ENCODE data around the gene FFAR1.
A peak's percentile ranks its signal among the peaks of the same experiment; 100 is the strongest.
"Not testable (repeated sequence)": the region's sequence is repeated elsewhere in the genome, so short reads cannot be mapped to it uniquely, and the experiment has no call there.

The FFAR1 gene

DNA sequence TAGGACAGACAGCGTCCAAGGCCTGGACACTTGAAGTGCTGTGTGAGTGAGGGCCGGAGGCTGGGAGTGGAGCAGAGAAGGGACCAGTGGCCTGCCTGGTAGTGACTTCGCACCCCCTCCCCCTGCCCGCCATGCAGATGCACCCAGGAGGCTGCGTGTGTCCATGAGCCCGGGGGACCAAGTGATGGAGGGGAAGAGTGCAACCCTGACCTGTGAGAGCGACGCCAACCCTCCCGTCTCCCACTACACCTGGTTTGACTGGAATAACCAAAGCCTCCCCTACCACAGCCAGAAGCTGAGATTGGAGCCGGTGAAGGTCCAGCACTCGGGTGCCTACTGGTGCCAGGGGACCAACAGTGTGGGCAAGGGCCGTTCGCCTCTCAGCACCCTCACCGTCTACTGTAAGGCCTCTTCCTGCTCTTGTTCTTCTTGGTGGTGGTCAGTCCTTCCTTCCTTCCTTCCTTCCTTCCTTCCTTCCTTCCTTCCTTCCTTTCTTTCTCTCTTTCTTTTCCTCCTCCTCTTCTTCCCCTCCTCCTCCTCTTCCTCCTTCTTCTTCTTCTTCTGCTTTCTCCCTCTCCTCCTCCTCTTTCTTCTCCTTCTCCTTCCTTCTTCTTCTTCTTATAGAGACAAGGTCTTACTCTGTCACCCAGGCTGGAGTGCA lies 6.0 kb upstream of the FFAR1 start:
- no peak for DNase-seq (ENCODE audit: low read depth in 2 of 2, low spot score in 1 of 2)

DNA sequence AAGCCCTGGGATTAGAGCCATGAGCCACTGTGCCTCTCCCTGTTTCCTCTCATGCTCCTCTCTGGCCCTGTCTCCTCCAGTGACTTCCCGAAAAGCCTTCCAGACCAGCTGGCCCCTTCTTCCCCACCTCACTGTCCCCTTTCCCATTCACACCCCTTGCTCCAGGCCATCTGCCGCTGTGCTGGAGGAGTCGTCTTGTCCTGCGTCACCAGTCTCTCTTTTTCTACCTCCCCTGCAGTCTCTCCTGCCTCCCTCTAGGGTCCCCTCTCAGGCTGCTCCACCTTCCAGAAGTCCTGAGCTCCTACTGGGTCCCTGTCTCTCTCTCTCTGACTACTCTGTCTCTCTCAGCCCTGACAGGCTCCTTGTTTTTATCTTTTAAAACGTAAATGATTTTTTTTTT lies 5.3 kb upstream of the FFAR1 start:
- no peak for DNase-seq (ENCODE audit: low read depth in 2 of 2, low spot score in 1 of 2)

DNA sequence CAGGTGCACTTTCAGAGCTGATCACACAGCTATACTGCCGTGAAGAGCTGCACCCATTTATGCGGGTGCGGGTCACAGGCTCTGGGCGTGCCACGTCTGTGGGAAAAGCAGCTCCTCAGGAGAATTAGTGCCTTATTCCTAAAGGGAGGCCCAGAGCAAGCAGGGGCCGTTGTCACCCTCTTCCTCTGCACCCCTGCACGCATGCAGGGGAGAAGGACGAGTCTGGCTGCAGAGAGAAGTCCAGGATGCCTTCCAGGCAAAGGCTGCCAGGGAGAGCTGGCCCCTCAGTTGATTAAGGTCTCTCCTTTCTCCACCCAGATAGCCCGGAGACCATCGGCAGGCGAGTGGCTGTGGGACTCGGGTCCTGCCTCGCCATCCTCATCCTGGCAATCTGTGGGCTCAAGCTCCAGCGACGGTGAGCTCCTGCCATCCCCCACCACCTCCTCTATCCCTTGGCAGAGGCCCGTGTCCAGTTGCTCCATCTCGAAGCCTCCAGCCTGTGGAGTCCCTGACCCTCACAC lies 3.1 kb upstream of the FFAR1 start:
- DNase-seq (ENCODE audit: low read depth in 2 of 2, low spot score in 1 of 2), result no peak

DNA sequence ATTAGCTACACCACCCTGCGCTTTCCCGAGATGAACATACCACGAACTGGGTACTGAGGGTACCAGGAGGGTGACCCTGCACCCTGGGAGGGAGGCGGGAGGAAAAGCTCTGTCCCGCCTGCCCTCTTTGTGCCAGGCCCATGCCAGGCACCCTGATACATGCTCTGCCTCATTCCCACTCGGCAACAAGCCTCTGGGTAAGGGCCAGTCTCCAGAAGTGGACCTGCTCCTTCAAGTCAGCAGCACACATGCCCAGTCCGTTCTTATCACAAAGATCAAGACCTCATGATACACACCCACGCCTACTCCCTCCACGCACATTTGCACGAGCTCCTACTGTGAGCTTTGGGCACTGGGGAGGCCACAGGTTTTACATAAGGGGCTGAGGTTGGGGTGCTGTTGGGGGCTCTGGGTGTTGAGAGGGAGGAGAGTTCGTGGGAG lies 2.0 kb upstream of the FFAR1 start:
- no peak for DNase-seq (ENCODE audit: low read depth in 2 of 2, low spot score in 1 of 2)

DNA sequence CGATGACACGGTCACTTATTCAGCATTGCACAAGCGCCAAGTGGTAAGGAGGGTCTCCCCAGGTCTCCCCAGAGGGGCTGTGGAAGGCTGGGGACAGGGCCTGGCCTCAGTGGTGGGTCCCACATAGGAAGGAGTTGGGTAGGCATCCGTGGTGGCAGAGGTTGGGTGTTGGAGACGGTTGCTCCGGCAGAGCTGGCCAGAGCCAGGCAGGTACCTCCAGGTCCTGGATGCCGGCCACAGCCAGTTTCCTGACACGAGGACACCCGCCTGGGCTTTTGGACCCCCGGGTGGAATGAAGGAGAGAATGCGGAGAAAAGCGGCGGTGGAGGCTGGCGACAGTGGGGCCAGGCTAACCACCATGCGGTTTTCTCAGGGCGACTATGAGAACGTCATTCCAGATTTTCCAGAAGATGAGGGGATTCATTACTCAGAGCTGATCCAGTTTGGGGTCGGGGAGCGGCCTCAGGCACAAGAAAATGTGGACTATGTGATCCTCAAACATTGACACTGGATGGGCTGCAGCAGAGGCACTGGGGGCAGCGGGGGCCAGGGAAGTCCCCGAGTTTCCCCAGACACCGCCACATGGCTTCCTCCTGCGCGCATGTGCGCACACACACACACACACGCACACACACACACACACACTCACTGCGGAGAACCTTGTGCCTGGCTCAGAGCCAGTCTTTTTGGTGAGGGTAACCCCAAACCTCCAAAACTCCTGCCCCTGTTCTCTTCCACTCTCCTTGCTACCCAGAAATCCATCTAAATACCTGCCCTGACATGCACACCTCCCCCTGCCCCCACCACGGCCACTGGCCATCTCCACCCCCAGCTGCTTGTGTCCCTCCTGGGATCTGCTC lies 1.3 kb upstream of the FFAR1 start:
- DNase-seq (ENCODE audit: low read depth in 2 of 2, low spot score in 1 of 2), result peak; percentile 10 to 51

DNA sequence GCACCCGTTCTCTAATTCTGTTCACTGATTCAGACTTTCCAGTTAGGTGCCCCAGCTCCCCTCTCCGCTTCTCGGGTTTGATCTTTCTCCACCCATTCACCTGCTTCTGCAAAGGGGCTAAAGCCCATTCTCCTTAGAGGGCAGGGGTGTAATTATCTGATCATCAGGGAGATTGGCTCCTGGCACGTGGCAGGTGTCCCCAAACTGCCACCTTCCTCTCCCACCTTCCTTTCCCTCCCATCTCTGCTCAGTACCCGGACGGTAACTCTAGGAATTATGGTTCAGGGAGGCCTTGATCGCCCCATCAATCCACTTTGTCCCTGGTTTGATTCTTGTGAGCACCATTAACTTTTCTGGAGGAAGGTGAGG lies 212 bp downstream of the FFAR1 start:
- DNase-seq (ENCODE audit: low read depth in 2 of 2, low spot score in 1 of 2), result no peak

DNA sequence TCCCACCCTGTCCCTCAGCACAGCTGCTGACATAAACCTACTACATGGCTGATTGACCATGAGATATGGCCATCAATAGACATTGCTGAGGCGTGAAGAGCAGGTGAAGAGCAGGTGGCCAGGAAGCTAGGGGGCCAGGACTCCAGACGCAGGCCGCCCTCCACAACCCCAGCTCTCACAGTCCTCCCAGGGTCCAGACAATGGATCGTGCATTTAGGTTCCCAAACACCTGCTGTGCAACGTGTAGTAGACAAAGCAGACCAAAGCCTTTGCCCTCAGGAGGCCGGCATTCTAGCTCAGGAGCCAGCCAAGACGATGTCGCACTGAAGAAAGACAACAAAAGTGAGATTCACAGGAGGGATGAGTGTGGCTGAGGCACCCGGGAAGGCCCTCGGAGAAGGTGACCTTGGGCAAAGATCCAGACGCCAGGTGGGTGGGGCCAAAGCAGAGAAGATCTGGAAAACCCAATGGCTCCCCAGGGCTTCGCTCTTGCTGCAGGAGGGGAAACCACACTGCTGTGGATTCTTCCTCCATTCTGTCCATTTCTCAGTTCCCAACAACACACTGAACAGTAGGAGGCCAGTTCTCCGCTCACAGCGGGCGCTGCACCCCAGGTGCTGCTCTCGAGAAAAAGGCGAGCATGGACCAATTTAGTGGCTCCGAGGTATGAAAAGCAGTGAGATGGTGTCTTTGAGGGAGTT lies 1.4 kb downstream of the FFAR1 start:
- DNase-seq (ENCODE audit: low read depth in 2 of 2, low spot score in 1 of 2), result no peak

DNA sequence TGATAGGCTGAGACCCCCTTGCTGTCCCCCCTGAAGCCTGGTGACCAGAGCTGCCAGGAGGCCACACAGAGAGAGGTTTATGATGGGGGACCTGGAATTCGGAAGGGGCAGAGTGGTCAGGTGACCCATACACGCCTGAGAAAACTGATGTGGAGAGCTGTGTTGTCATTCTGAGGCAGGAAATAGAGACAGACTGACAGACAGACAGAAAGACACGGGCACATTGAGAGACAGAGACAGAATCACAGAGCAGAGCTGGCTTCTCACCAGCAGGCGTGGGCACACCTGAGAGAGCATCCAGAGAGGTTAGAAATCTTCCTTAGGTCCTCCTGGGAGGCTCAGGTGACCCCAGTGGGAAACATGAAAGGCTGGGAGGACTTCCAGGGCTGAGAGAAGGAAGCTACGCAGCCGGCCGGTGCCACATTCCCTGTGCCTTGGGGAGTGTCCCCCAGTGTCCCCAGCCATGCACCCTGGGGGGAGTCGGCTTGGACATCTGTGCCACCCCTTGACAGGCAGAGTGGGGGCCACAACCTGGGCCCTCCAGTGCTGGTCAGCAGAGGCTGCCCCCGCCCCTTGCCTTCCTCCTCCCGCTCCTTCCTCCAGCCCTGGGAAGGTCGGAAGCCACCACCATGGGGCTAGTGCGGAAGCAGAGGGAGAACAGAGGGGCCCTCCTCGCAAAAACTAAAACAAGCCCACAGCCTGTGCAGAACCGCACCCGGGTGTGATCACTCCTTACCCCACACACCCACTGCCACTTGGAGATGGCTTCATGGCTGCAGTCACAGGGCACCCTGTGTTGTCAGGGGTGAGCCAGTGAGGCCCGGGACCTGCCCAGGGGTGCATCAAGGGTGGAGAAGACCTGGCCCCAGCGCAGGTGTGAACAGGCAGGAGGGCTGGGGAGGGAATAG lies 2.2 kb downstream of the FFAR1 start:
- DNase-seq (ENCODE audit: low read depth in 2 of 2, low spot score in 1 of 2), result no peak

DNA sequence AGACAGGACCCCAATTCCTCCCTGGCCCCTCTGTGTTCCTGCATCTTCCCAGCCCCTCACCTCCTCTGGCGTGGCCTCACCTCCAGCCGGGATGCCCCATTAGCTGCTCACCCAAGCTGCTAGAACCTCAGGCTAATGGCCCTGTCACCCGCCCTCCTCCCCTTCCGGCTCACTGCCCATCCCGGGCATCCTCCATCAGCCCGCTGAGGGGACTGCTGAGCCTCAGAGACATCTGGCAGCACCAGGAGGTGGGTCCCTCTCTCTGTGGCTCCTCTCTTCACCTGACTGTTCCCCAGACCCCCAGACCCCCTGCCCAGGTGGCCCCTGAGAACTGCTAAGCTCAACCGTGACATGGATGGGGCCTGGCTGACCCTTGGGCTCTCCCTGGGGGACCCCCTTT lies 2.9 kb downstream of the FFAR1 start:
- DNase-seq (ENCODE audit: low read depth in 2 of 2, low spot score in 1 of 2), result no peak

DNA sequence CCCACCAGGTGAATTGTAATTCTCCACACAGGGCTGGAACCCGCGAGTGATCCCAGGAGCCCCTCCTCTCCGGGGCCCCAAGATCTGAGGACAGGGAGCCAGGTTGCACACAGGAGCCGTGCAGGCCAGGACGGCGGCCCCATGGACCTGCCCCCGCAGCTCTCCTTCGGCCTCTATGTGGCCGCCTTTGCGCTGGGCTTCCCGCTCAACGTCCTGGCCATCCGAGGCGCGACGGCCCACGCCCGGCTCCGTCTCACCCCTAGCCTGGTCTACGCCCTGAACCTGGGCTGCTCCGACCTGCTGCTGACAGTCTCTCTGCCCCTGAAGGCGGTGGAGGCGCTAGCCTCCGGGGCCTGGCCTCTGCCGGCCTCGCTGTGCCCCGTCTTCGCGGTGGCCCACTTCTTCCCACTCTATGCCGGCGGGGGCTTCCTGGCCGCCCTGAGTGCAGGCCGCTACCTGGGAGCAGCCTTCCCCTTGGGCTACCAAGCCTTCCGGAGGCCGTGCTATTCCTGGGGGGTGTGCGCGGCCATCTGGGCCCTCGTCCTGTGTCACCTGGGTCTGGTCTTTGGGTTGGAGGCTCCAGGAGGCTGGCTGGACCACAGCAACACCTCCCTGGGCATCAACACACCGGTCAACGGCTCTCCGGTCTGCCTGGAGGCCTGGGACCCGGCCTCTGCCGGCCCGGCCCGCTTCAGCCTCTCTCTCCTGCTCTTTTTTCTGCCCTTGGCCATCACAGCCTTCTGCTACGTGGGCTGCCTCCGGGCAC lies 3.9 kb downstream of the FFAR1 start:
- no peak for DNase-seq (ENCODE audit: low read depth in 2 of 2, low spot score in 1 of 2)

DNA sequence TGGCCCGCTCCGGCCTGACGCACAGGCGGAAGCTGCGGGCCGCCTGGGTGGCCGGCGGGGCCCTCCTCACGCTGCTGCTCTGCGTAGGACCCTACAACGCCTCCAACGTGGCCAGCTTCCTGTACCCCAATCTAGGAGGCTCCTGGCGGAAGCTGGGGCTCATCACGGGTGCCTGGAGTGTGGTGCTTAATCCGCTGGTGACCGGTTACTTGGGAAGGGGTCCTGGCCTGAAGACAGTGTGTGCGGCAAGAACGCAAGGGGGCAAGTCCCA lies 4.4 kb downstream of the FFAR1 start:
- no peak for DNase-seq (ENCODE audit: low read depth in 2 of 2, low spot score in 1 of 2)

DNA sequence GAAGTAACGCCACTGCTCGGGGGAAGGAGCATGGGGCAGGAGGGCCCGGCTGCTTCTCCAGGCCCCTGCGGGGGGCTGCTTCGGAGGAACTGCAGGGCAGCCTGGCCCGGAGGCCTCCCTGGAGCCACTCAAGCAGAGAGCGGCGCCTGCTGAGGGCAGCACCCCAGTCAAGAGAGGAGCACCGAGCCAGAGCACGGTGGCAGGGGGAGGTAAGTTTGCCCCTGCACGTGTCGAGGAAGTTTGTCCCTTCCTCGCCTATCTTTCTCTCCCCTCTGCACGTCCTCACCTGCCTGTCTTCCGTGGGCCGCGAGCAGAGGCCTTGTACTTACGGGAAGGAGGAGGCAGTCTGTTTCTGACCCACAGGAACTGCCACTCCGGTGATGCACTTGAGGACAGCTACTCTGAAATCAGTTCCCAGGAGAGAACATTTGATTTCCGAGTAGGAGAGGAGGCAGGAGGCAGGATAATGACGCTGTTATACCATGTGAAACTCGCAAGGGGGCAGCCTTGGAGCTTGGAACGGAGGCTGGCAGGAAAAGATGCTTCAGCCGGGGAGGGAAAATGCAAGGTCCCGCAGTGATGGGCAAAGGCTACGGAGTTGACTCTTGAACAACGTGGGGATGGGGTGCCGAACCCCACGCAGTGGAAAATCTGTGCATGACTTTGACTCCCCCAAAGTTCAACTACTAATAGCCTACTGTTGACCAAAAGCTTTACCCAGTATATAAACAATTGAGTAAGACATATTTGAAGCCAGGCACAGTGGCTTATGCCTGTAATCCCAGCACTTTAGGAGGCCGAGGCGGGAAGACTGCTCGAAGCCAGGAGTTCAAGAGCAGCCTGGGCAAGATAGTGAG lies 5.0 kb downstream of the FFAR1 start:
- DNase-seq (ENCODE audit: low read depth in 2 of 2, low spot score in 1 of 2), result peak; percentile 38 to 44

DNA sequence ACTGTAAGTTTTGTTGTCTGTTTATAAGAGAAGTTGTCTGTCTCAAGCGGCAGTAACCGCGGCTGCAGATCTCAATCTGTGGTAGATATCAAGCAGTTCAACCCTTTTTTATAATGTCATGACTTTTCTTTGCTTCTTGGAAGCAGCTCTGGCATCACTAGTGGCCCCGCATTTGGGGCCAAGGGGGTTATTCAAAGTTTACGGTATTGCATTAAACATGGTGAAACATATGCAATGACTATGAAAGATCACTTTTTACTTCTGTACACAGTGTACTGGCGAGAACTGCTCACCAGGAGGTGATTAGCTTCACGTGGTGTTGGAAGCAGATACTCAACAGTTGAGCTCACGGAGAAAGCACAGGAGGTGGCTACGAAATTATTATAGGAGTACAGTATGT lies 5.9 kb downstream of the FFAR1 start:
- DNase-seq (ENCODE audit: low read depth in 2 of 2, low spot score in 1 of 2), result no peak

DNA sequence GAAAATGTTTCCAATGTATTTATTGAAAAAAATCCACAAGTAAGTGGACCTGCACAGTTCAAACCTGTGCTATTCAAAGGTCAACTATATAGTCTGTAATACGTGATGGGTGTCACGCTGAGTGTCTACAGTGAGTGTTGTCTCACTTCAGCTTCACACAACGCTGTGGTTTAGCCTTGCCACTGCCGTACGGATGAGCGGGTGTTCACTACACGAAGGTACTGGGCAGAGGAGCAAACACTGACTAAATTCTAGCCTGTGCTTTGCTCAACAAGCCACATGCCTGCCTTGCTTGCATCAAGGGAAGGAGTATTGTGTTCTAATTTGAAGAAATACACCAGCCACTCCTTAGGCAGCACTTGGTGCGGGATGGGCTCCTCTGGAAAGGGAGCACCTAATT lies 7.2 kb downstream of the FFAR1 start:
- no peak for DNase-seq (ENCODE audit: low read depth in 2 of 2, low spot score in 1 of 2)

DNA sequence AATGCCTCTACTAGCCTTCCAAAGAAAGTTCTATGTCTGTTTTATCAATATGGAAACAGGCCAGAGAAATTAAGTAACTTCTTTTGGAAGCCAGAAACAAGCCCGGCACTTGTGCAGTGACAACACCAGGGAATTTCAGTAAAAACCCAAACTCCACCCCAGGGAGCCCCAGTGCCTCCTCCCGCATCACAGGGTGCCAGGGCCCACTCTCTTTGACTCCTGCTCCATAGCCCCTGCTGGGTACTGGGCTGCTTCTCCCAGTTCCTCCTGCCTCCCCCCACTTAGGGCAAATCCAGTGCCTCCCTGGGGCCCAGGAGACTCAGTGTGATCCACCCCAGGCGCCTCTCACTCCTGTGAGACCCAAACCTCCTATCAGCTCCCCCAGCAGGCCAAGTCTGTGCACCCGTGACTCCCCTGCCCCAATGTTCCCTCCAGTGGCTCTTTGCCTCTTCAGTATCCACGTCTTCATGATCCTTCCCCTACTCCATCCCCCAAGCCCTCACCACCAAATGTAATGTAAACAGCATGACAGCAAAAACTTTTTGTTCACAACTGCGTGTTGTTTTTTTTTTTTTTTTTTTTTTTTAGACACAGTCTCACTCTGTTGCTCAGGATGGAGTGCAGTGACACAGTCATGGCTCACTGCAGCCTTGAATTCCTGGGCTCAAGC lies 8.2 kb downstream of the FFAR1 start:
- no peak for DNase-seq (ENCODE audit: low read depth in 2 of 2, low spot score in 1 of 2)

DNA sequence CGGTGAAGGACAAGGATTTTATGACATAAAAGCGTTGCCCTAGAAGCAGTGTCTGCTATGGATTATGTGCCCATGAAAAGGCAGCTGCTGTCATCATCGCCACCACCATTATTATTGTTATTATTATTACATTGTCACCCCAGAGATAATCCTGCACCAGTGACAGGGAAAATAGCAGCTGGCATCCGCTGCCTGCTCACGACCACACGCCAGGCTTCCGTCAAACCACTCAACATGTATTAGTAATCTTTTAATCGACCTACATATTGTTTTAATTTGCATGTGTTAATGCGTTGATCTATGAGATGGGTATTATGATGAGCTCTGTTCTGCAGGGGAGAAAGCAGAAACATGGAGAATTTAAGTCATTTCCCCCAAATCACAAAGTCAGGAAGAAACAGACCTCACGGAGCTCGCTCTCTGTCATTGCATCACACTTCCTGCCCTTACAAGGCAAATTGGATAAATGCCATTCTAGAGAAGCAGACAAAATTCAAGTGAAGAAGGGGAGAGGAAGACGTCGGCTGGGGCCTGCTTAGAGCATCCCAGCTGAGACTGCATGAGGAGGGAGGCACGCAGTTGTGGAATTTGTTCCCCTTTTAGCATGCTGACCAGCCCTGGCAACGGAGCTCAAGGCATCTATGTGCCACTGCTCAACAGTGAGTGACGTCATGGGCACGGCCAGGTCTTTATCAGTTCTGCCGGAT lies 10.3 kb downstream of the FFAR1 start, which contains the start of gene FFAR3:
Gene FFAR3, plus strand, starts transcription at position 594 of the 707 bp plus-strand sequence. CDS start 431 bp downstream, outside the sequence.
- no peak for DNase-seq (ENCODE audit: low read depth in 2 of 2, low spot score in 1 of 2)

DNA sequence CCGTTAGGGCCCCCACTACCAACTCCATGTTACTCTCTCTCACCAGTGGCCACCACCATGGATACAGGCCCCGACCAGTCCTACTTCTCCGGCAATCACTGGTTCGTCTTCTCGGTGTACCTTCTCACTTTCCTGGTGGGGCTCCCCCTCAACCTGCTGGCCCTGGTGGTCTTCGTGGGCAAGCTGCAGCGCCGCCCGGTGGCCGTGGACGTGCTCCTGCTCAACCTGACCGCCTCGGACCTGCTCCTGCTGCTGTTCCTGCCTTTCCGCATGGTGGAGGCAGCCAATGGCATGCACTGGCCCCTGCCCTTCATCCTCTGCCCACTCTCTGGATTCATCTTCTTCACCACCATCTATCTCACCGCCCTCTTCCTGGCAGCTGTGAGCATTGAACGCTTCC lies 11.1 kb downstream of the FFAR1 start:
- not testable (repeated sequence) for DNase-seq (ENCODE audit: low read depth in 2 of 2, low spot score in 1 of 2)

DNA sequence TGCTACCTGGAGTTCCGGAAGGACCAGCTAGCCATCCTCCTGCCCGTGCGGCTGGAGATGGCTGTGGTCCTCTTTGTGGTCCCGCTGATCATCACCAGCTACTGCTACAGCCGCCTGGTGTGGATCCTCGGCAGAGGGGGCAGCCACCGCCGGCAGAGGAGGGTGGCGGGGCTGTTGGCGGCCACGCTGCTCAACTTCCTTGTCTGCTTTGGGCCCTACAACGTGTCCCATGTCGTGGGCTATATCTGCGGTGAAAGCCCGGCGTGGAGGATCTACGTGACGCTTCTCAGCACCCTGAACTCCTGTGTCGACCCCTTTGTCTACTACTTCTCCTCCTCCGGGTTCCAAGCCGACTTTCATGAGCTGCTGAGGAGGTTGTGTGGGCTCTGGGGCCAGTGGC lies 11.7 kb downstream of the FFAR1 start:
- not testable (repeated sequence) for DNase-seq (ENCODE audit: low read depth in 2 of 2, low spot score in 1 of 2)
